Globus pallidus (tissue), 1 donor: ENCODE results near the gene AMMECR1.
"Not testable (repeated sequence)": the region's sequence is repeated elsewhere in the genome, so short reads cannot be mapped to it uniquely, and the experiment has no call there.

Experiments used
- DNase-seq: peaks from one replicate; pipeline ENCODE4 v3.0.0-alpha.2; 2015; ENCODE audit warnings: low spot score

AMMECR1 gene

GRCh38 chrX:110168585-110168984 is 149.3 kb downstream of the AMMECR1 start:
- DNase-seq, result no peak

- DNase-seq, result no peak
Measured at GRCh38 chrX:110167952-110168451, 149.9 kb downstream of the AMMECR1 start.

- DNase-seq, result no peak
Measured at GRCh38 chrX:110163488-110163887, 154.4 kb downstream of the AMMECR1 start.

- no peak for DNase-seq
Measured at GRCh38 chrX:110162867-110163266, 155.0 kb downstream of the AMMECR1 start.

- no peak for DNase-seq
Measured at GRCh38 chrX:110162131-110162530, 155.8 kb downstream of the AMMECR1 start.

GRCh38 chrX:110161361-110161686 is 156.6 kb downstream of the AMMECR1 start:
- DNase-seq, result no peak

- no peak for DNase-seq
Measured at GRCh38 chrX:110159865-110160264, 158.0 kb downstream of the AMMECR1 start.

- no peak for DNase-seq
Measured at GRCh38 chrX:110159235-110159634, 158.7 kb downstream of the AMMECR1 start.

- DNase-seq, result no peak
Measured at GRCh38 chrX:110157444-110157843, 160.4 kb downstream of the AMMECR1 start.

GRCh38 chrX:110156167-110156754 is 161.6 kb downstream of the AMMECR1 start:
- DNase-seq, result no peak

- no peak for DNase-seq
Measured at GRCh38 chrX:110155759-110156158, 162.1 kb downstream of the AMMECR1 start.

- DNase-seq, result not testable (repeated sequence)
Measured at GRCh38 chrX:110154328-110154727, 163.6 kb downstream of the AMMECR1 start.

- no peak for DNase-seq
Measured at GRCh38 chrX:110153896-110154295, 164.0 kb downstream of the AMMECR1 start.

- DNase-seq, result no peak
Measured at GRCh38 chrX:110153244-110153643, 164.6 kb downstream of the AMMECR1 start.

GRCh38 chrX:110146521-110146920 is 171.4 kb downstream of the AMMECR1 start:
- DNase-seq, result peak; percentile 30

- no peak for DNase-seq
Measured at GRCh38 chrX:110145854-110146253, 172.0 kb downstream of the AMMECR1 start.

GRCh38 chrX:110145311-110145710 is 172.6 kb downstream of the AMMECR1 start:
- DNase-seq, result no peak
